Karpas-422 (cell line): ENCODE measurements around the gene KAT2A. TPM values are rescaled to one million over a fixed set of nuclear protein-coding genes. Genes with fewer than 3 reads are reported as not detected.

Source experiments
- DNase-seq: peaks from one replicate; pipeline ENCODE4 v3.0.0-alpha.2; 2015
- H2AFZ ChIP-seq: fragments of 200-600 bp; sonication (generic); 2 replicates; pipeline ENCODE4 v1.6.1; 2014; ENCODE audit warnings: antibody characterized with exemption, low read length, mixed read lengths
- H3K27ac ChIP-seq: fragments of 200-600 bp; sonication (generic); 2 replicates; pipeline ENCODE4 v1.5.1; 2014; ENCODE audit warnings: mild to moderate bottlenecking, low read length, moderate library complexity
- H3K27me3 ChIP-seq: fragments of 200-600 bp; sonication (generic); 2 replicates; pipeline ENCODE4 v1.6.1; 2014; ENCODE audit warnings: low read length, mixed read lengths
- H3K36me3 ChIP-seq: fragments of 200-600 bp; sonication (generic); 2 replicates; pipeline ENCODE4 v1.6.1; 2014; ENCODE audit warnings: low read length, mixed read lengths; ENCODE audit not compliant: insufficient read depth
- H3K4me1 ChIP-seq: fragments of 200-600 bp; sonication (generic); 2 replicates; pipeline ENCODE4 v1.6.1; 2014; ENCODE audit warnings: mild to moderate bottlenecking, low read length, mixed read lengths
- H3K4me2 ChIP-seq: fragments of 200-600 bp; sonication (generic); 2 replicates; pipeline ENCODE4 v1.6.1; 2014; ENCODE audit warnings: low read length, low read depth, mild to moderate bottlenecking; ENCODE audit not compliant: poor library complexity, severe bottlenecking
- H3K4me3 ChIP-seq: fragments of 200-600 bp; sonication (generic); 2 replicates; pipeline ENCODE4 v1.5.1; 2014; ENCODE audit warnings: mild to moderate bottlenecking, antibody characterized with exemption, low read length, mixed read lengths
- H3K79me2 ChIP-seq: fragments of 200-600 bp; sonication (generic); 2 replicates; pipeline ENCODE4 v1.6.1; 2014; ENCODE audit warnings: mild to moderate bottlenecking, low read length, mixed read lengths
- H3K9ac ChIP-seq: fragments of 200-600 bp; sonication (generic); 2 replicates; pipeline ENCODE4 v1.6.0; 2014; ENCODE audit warnings: low read length
- H3K9me2 ChIP-seq: fragments of 200-600 bp; sonication (generic), shearing (Covaris generic); replicated peaks from 2 replicates; pipeline ENCODE4 v1.6.0; 2014; ENCODE audit warnings: mild to moderate bottlenecking, low read length, moderate library complexity; ENCODE audit not compliant: insufficient read depth
- H3K9me3 ChIP-seq: fragments of 300-700, 200-600 bp; sonication (generic); 2 replicates; pipeline ENCODE4 v1.6.1; 2014; ENCODE audit warnings: low read length, mixed read lengths
- H4K20me1 ChIP-seq: fragments of 200-600 bp; sonication (generic); 2 replicates; pipeline ENCODE4 v1.6.1; 2014; ENCODE audit warnings: mild to moderate bottlenecking, antibody characterized with exemption, low read length, low read depth; ENCODE audit not compliant: insufficient read depth
- total RNA-seq: library from RNA; depleted of rRNA; stranded (reverse); fragments of >200 nt; shearing (Covaris generic); gene quantifications from 2 replicates; pipeline ENCODE4 v1.2.3, GENCODE V29; 2014; ENCODE audit warnings: low replicate concordance

Gene KAT2A
- total RNA-seq, 1 experiment from 2014 or later = 26.7 TPM

DNA sequence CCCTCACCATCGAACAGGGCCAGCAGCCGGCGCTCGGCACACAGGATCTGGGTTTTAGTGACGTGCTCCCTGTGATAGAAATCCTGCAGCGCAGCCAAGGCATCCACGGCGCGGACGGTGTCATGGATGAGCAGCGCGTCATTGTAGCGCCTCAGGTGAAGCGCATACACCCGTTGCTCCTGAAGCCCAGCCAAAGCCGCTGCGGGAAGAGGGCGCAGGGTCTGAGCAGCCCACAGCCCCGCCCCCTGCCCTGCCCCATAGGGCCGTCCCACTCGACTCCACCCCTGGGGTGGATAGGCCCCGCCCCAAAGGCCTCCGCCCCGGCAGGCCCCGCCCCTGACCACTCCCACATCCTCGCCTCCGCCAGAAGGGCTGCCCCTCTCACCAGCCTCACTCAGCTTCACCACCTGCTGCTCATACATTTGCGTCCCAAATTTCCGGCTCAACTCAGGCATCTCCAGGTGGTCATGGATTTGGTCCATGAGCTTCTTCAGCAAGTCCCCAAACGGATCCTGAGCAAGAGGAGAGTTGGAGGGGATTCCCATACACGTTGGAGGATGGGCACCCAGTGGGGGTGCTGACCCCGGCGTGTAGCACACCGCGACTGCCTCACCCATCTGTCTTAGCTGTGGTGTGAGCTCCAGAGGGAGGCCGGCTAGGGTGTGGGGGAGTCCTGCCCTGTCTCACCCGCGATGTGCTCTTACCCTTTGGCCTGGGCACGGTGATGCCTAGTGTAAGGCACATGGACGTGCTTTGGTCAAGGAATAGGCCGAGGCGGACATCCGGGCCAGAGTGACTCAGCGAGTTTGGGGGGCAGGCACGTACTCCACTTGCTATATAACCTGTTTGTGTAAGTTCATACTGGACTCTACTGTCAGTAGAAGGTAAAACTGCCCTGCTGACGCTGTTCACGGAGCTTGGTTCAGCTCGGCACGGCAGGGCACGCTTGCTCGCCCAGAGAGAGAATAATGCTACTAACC lies 13.3 kb downstream of the KAT2A start:
- Histone ChIP-seq H3K4me1 (peaks cover 18% of the 10 kb centered on the region), H3K9me2 (no peaks in the 10 kb centered on the region), H3K4me2 (no peak overlapping the region), H3K79me2 (no peaks in the 10 kb centered on the region), H3K27ac (no peak overlapping the region), H2AFZ (no peak overlapping the region), H3K27me3 (no peaks in the 10 kb centered on the region), H4K20me1 (no peaks in the 10 kb centered on the region), H3K36me3 (no peaks in the 10 kb centered on the region), H3K4me3 (no peak overlapping the region), H3K9ac (no peak overlapping the region), H3K9me3 (no peaks in the 10 kb centered on the region)
- peak; percentile 96 for DNase-seq

DNA sequence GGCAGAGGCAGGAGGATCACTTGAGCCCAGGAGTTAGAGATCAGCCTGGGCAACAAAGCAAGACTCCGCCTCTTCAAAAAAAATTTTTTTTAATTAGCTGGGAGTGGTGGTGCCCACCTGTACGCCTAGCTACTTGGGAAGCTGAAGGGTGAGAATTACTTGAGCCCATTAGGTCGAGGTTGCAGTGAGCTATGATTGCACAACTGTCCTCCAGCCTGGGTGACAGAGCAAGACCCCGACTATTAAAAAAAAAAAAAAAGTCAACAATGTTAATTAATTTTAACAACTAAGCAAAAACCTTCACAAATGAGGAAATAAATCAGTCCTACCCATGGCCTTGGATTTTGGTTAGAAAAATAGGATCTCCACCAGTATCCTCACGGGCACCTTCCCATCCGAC lies 14.0 kb downstream of the KAT2A start:
- no peak overlapping the region for H3K4me2 ChIP-seq
- H4K20me1 ChIP-seq = no peaks in the 10 kb centered on the region
- H3K27me3 ChIP-seq = no peaks in the 10 kb centered on the region
- H3K4me1 ChIP-seq = peaks cover 13% of the 10 kb centered on the region
- H3K79me2 ChIP-seq = no peaks in the 10 kb centered on the region
- no peak for DNase-seq
- H3K36me3 ChIP-seq = no peaks in the 10 kb centered on the region
- no peak overlapping the region for H3K27ac ChIP-seq
- H3K4me3 ChIP-seq = no peak overlapping the region
- no peak overlapping the region for H3K9ac ChIP-seq
- H3K9me2 ChIP-seq = no peaks in the 10 kb centered on the region
- H3K9me3 ChIP-seq = no peaks in the 10 kb centered on the region
- no peak overlapping the region for H2AFZ ChIP-seq

DNA sequence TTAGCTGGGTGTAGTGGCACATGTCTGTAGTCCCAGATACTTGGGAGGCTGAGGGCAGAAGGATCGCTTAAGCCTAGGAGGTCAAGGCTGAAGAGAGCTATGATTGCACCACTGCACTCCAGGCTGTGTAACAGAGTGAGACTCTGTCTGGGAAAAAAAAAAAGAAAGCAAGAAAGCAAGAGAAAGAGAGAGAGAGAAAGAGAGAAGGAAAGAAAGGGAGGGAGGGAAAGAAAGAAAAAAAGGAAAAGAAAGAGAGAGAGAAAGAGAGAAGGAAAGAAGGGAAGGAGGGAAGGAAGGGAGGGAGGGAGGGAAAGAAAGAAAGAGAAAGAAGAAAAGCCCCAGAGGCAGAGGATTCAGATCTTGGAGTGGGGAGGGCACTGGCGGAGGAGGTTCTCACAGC lies 15.2 kb downstream of the KAT2A start:
- no peak overlapping the region for H2AFZ ChIP-seq
- no peak overlapping the region for H3K4me3 ChIP-seq
- H3K79me2 ChIP-seq = no peaks in the 10 kb centered on the region
- no peak for DNase-seq
- no peak overlapping the region for H3K4me2 ChIP-seq
- no peak overlapping the region for H3K9ac ChIP-seq
- H3K27ac ChIP-seq = no peak overlapping the region
- H3K9me3 ChIP-seq = no peaks in the 10 kb centered on the region
- H4K20me1 ChIP-seq = no peaks in the 10 kb centered on the region
- H3K36me3 ChIP-seq = no peaks in the 10 kb centered on the region
- peaks cover 4% of the 10 kb centered on the region for H3K4me1 ChIP-seq
- no peaks in the 10 kb centered on the region for H3K9me2 ChIP-seq
- H3K27me3 ChIP-seq = no peaks in the 10 kb centered on the region

DNA sequence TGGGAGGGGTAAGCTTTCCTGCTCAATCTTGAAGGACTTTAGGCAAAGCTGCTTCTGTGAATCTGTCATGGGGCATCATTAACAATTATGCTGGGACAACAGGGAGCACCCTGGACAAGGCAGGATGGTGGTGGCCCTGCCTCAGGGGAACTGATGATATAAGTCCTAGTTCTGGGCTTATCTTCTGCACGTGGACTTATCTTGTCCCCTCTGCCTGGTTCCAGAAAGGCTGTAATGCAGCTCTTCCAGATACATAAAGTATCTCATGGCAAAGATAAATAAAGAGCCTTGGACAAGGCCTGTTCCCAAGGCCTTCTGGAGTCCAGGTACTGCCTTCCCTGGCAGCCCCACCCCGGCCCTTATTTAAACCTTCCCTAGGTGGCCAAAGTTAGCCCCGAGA lies 16.9 kb downstream of the KAT2A start:
- Histone ChIP-seq H3K9me3 (no peaks in the 10 kb centered on the region), H3K4me1 (peaks cover 4% of the 10 kb centered on the region), H3K27me3 (no peaks in the 10 kb centered on the region), H3K9me2 (no peaks in the 10 kb centered on the region), H3K36me3 (no peaks in the 10 kb centered on the region), H4K20me1 (no peaks in the 10 kb centered on the region), H3K9ac (no peak overlapping the region), H3K4me3 (no peak overlapping the region), H3K79me2 (no peaks in the 10 kb centered on the region), H2AFZ (no peak overlapping the region), H3K27ac (no peak overlapping the region), H3K4me2 (no peak overlapping the region)
- DNase-seq = no peak

DNA sequence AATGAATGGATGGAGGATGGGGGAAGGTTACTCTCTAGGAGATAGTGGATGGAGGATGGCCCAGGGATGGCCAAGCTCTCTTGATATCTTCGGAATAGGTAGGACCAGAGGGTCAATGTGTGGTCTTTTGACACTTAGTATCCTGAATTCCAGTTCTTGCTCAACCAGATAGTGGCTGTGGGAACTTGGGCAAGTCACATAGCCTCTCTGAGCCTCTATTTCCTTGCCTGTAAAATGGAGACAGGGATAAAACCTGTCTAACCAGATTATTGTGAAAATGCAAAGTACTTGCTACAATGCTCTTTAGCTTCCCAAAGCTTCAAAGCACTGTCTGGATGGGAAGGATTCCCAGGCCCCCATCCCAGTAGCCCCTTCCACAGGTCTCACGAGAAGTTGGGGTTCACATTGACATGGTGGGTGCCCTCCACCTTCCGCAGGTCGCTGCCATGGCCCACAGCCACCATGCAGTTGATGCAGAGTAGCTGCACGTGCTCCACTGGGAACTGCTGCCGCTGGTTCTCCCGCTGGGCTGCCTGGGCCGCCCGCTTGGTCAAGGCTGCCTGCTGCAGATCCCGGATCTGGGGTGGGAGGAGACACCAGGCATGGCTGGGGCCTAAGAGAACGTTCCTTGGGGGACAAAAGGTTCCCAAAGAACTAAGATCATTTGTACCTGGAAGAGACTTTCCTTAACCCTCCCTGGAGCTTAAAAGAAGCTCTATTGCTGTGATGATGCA lies 17.8 kb downstream of the KAT2A start:
- Histone ChIP-seq H3K9ac (no peak overlapping the region), H3K36me3 (no peaks in the 10 kb centered on the region), H3K4me3 (no peak overlapping the region), H3K79me2 (no peaks in the 10 kb centered on the region), H3K27me3 (no peaks in the 10 kb centered on the region), H4K20me1 (no peaks in the 10 kb centered on the region), H3K9me3 (no peaks in the 10 kb centered on the region), H3K4me1 (peaks cover 4% of the 10 kb centered on the region), H3K27ac (no peak overlapping the region), H2AFZ (no peak overlapping the region), H3K9me2 (no peaks in the 10 kb centered on the region), H3K4me2 (no peak overlapping the region)
- no peak for DNase-seq

DNA sequence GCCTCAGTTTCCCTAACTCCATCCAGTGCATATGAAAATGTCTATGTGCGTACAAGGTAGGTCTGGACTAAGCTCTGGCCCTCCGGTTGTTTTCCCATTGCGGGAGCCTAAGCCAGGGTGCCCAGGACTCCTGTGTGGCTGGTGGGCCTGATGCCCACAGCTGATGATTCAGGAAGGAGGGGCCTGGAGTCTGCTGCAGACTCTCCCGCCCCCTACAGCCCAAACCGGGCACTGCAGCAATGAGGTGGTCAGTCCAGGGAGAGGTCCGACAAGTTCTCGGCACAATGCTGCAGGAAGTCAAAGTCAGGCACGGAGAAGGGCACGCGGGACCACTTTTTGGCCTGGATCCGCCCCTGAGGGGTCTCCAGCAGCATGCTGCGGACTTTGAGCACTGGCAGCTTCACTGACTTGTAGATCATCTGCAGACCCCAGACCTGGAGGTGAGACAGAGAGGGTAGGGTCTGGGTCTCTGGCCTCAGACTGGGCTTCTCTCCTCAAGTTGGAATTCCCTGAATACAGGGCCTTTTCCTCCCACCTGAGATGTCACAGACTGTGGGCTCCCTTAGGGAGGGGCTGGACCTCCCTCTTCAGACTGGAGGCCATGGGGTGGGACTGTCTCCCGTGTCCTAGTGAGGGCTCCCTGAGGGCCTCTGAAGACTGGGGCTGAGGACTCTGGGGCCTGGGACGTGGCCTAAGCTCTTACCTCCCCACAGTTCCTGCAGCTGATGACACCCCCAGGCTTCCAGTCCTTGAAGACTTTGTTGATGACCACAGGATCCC lies 19.5 kb downstream of the KAT2A start:
- no peaks in the 10 kb centered on the region for H3K9me3 ChIP-seq
- no peaks in the 10 kb centered on the region for H4K20me1 ChIP-seq
- no peaks in the 10 kb centered on the region for H3K27me3 ChIP-seq
- no peak overlapping the region for H3K9ac ChIP-seq
- DNase-seq = peak; percentile 87
- H3K4me1 ChIP-seq = no peaks in the 10 kb centered on the region; the same call in 1 of the 2 replicates
- H2AFZ ChIP-seq = no peak overlapping the region
- no peak overlapping the region for H3K27ac ChIP-seq
- no peak overlapping the region for H3K4me2 ChIP-seq
- no peaks in the 10 kb centered on the region for H3K36me3 ChIP-seq
- H3K9me2 ChIP-seq = no peaks in the 10 kb centered on the region
- no peaks in the 10 kb centered on the region for H3K79me2 ChIP-seq
- no peak overlapping the region for H3K4me3 ChIP-seq

DNA sequence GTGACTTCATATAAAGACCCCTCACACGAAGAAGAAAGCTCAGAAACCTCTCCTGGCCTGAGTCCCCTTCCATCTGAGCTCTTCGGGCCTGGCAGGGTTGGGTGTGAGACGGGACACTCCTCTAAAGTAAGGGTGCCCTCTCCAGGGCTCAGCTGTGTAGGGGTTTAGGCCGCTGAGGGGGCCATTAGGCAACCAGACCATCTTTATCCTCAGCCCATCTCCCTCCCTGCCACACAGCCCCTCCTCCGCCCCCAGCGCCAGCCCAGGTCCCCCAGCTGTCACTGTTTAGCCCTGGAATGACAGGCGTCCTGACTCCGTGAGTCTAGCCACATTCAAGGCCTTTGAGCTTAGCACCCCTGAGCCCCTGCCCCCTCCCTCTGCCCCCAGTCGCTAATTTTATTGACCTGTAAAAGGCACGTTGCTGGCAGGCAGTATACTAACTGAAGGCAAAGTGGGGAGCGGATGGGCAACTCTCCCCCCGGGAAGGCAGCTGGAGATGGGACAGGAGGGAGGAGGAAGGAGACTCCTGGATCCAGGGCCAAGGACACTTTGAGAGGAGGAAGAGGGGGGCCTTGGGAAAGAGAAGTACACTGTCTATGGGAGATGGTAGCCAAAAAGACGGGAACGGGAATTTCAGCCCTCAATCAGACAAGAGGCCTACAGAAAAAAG lies 22.3 kb downstream of the KAT2A start:
- no peak overlapping the region for H2AFZ ChIP-seq

More for the DNA sequence above, 22.3 kb downstream of the KAT2A start:
- no peaks in the 10 kb centered on the region for H3K79me2 ChIP-seq
- H3K27me3 ChIP-seq = no peaks in the 10 kb centered on the region
- H3K9ac ChIP-seq = no peak overlapping the region
- H3K36me3 ChIP-seq = no peaks in the 10 kb centered on the region
- H3K4me2 ChIP-seq = no peak overlapping the region
- no peak overlapping the region for H3K4me3 ChIP-seq
- no peaks in the 10 kb centered on the region for H4K20me1 ChIP-seq
- no peaks in the 10 kb centered on the region; the same call in 1 of the 2 replicates for H3K4me1 ChIP-seq
- H3K27ac ChIP-seq = no peak overlapping the region
- no peaks in the 10 kb centered on the region for H3K9me3 ChIP-seq
- H3K9me2 ChIP-seq = no peaks in the 10 kb centered on the region
- no peak for DNase-seq
